Colonic mucosa (tissue), 4 donors: Measurements from ENCODE around the gene APOL1. TPM values are rescaled to one million over a fixed set of nuclear protein-coding genes. Genes with fewer than 3 reads are reported as not detected.

Experiments used
- DNase-seq: peaks from one replicate; pipeline ENCODE4 v3.0.0-alpha.2; 2020
- H3K27ac ChIP-seq: fragments of 200-600 bp; one replicate; pipeline ENCODE4 v1.8.0; 2021
- H3K27me3 ChIP-seq: fragments of 200-600 bp; one replicate; pipeline ENCODE4 v1.8.0; 2021
- H3K36me3 ChIP-seq: fragments of 200-600 bp; one replicate; pipeline ENCODE4 v1.8.0; 2021
- H3K4me1 ChIP-seq: fragments of 200-600 bp; one replicate; pipeline ENCODE4 v1.8.0; 2021; ENCODE audit warnings: mild to moderate bottlenecking
- H3K4me3 ChIP-seq: fragments of 200-600 bp; one replicate; pipeline ENCODE4 v1.8.0; 2021
- H3K9ac ChIP-seq, 2 donors: one replicate each; pipeline ENCODE4 v1.7.0; 2013; ENCODE audit warnings: control low read depth in 2 of 2, low read depth in 2 of 2, low read length in 2 of 2
- H3K9me3 ChIP-seq: fragments of 200-600 bp; one replicate; pipeline ENCODE4 v1.8.0; 2021
- CTCF ChIP-seq: fragments of 200-600 bp; IDR thresholded peaks from one replicate; pipeline ENCODE4 v1.8.0; 2022; ENCODE audit warnings: antibody characterized with exemption, mild to moderate bottlenecking
- intact Hi-C: fragments of 100-400 bp; cut with DNase I; formaldehyde crosslinking; loops from one replicate; pipeline ENCODE4 v1.14.1; 2022
- total RNA-seq, 2 donors: library from RNA; stranded (reverse); fragmentation: NEBNext Ultra II Directional in 1 of 2; extraction: Animal tissue kit (Norgen Biotek cat#: 25700) in 1 of 2; gene quantifications; one replicate each; pipeline ENCODE4 v1.2.1, GENCODE V29; 2021
- donor health status: healthy.
- donor health status: DM: no; HTN: no; CAD: no.
- donor health status: DM: no; HTN: no; CAD: no.

The APOL1 gene
- total RNA-seq, 2 donors from 2014 or later, result 14.7 to 34.6 TPM

DNA sequence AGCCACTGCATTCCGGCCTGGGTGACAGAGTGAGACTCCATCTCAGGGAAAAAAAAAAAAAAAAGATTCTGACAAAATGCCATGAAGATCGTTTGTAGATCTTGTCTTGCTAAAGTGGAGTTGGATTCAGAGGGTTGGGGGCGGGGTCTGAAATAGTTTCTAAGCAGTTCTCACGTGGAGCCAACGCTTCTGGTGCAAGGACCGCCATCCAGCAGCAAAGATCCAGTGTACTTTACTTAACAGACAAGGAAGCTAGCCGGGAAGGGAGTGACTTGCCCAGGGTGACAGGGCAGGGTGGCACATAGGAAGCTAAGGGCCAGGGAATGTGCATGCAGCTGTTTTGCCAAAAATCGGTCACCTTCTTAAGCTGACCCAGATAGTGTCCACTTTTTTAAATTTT is 27.4 kb downstream of the APOL1 start:
- H3K36me3 ChIP-seq, result peaks cover 36% of the 10 kb centered on the region
- H3K27ac ChIP-seq, result no peak overlapping the region
- intact Hi-C loops, result no loop called here

DNA sequence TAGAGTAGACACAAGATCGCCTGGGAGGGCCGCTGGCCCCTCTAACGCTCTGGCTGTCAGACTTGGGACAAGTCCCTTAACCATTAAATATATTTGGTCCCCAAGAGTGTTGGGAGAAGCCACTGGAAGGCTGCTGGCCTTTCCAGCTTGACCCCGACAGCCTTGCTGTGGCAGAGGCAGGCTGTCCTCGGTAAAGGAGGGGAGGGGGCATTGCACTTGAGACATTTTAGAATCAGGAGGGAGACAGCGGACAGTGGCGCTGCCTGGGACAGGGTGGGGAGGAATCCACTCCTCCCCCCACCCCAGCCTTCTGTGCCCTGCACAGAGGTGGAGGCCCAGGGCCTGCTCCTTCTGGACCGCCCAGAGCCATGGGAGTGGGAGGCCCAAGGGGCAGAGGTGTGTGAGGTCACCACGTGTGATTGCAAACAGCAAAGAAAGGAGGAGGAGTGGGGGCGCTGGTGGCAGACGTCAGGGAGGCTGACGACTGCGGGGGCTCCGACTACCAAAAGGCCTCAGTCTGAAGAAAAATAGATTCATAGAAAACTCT is 28.9 kb downstream of the APOL1 start:
- Histone ChIP-seq H3K9me3 (no peaks in the 10 kb centered on the region), H3K27ac (no peak overlapping the region), H3K36me3 (peaks cover 51% of the 10 kb centered on the region), H3K4me1 (peaks cover 6% of the 10 kb centered on the region), H3K9ac (no peak overlapping the region), H3K27me3 (no peaks in the 10 kb centered on the region), H3K4me3 (no peak overlapping the region)
- DNase-seq, result no peak
- TF ChIP-seq CTCF, result no peak
- intact Hi-C loops, result no loop called here

More for the DNA sequence above, 27.4 kb downstream of the APOL1 start:
- no peak for TF ChIP-seq CTCF
- H3K4me3 ChIP-seq, result no peak overlapping the region
- H3K27me3 ChIP-seq, result no peaks in the 10 kb centered on the region
- DNase-seq, result no peak
- no peak overlapping the region for H3K9ac ChIP-seq
- H3K4me1 ChIP-seq, result peaks cover 6% of the 10 kb centered on the region
- no peaks in the 10 kb centered on the region for H3K9me3 ChIP-seq

GRCh38 chr22:36282328-36282831 is 29.4 kb downstream of the APOL1 start:
- H3K4me1 ChIP-seq, result peaks cover 6% of the 10 kb centered on the region
- H3K36me3 ChIP-seq, result peaks cover 55% of the 10 kb centered on the region
- H3K27me3 ChIP-seq, result no peaks in the 10 kb centered on the region

DNA sequence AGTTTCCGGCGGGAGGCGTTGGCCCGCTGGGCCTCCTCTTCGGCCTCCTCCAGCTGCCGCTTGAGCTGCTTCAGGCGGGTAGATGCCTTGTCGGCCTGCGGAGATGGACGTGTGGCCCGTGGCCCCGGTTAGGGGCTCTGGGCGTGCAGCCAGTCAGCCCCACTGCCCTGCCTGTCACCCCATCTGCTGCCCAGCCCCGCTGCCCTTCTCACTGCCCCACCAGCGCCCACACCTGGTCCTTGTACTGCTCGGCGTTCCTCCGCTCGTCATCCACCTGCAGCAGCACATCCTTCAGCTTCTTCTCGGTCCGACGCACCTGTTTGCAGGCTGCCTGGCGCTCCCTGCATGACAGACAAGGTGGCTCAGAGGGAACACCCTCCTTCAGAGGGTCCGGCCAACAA is 31.2 kb downstream of the APOL1 start:
- H3K27me3 ChIP-seq, result no peaks in the 10 kb centered on the region
- no peaks in the 10 kb centered on the region for H3K4me1 ChIP-seq
- H3K9me3 ChIP-seq, result no peaks in the 10 kb centered on the region
- no peak for TF ChIP-seq CTCF
- H3K4me3 ChIP-seq, result no peak overlapping the region
- no peak for DNase-seq
- intact Hi-C loops, result no loop called here
- no peak overlapping the region for H3K9ac ChIP-seq
- peaks cover 73% of the 10 kb centered on the region for H3K36me3 ChIP-seq
- no peak overlapping the region for H3K27ac ChIP-seq

More at GRCh38 chr22:36282328-36282831, 29.4 kb downstream of the APOL1 start:
- DNase-seq, result no peak
- H3K9me3 ChIP-seq, result no peaks in the 10 kb centered on the region
- intact Hi-C loops, result no loop called here
- H3K4me3 ChIP-seq, result no peak overlapping the region
- no peak overlapping the region for H3K9ac ChIP-seq
- TF ChIP-seq CTCF, result no peak
- H3K27ac ChIP-seq, result no peak overlapping the region

- Histone ChIP-seq H3K27me3 (no peaks in the 10 kb centered on the region), H3K27ac (no peak overlapping the region), H3K9me3 (no peaks in the 10 kb centered on the region), H3K4me1 (no peaks in the 10 kb centered on the region), H3K4me3 (no peak overlapping the region), H3K36me3 (peaks cover 73% of the 10 kb centered on the region), H3K9ac (no peak overlapping the region)
- intact Hi-C loops, result loop anchor here (5.0 kb wide), 1 partner anchor 48 kb away; the partner anchor contains the start of gene APOL2
- no peak for DNase-seq
- no peak for TF ChIP-seq CTCF
These were observed 32.1 kb downstream of the APOL1 start for GRCh38 chr22:36285017-36285416.
